Measurements from ENCODE around the gene AHR. TPM values are rescaled to one million over a fixed set of nuclear protein-coding genes. Genes with fewer than 3 reads are reported as not detected.

AHR gene
- total RNA-seq, 1 experiment from 2014 or later = 39.0 TPM

- Histone ChIP-seq H3K4me1 (peaks cover 20% of the 10 kb centered on the region), H3K9me3 (no peaks in the 10 kb centered on the region), H3K36me3 (ENCODE audit: control insufficient read depth, insufficient read depth, low read length) (no peaks in the 10 kb centered on the region), H3K4me3 (ENCODE audit: low read depth, low read length) (no peak overlapping the region), H3K27me3 (replicated peaks; ENCODE audit: control insufficient read depth, insufficient read depth, low read length) (no peaks in the 10 kb centered on the region)
- TF ChIP-seq CTCF (IDR thresholded peaks at IDR 0.05; ENCODE audit: insufficient read depth in 1 of 2, low read depth in 1 of 2, low read length in 1 of 2, severe bottlenecking in 1 of 2, unreplicated experiment in 1 of 2) = no peak
- ChIA-PET CTCF (no interaction called here), POLR2A (no interaction called here)
- no TSS peak for BruUV-seq (replicated peaks)
- Mint-ChIP-seq H3K27me3 (ENCODE audit: insufficient read depth, unreplicated experiment) (no peaks in the 10 kb centered on the region), H3K27ac (ENCODE audit: unreplicated experiment) (no peak overlapping the region), H3K4me3 (ENCODE audit: unreplicated experiment) (no peak overlapping the region), H3K9me3 (ENCODE audit: unreplicated experiment) (no peaks in the 10 kb centered on the region), H3K4me1 (ENCODE audit: low read depth, unreplicated experiment) (peaks cover 35% of the 10 kb centered on the region), H3K36me3 (ENCODE audit: insufficient read depth, unreplicated experiment) (peaks cover 28% of the 10 kb centered on the region)
- intact Hi-C loops (cut with micrococcal nuclease; ENCODE audit: unreplicated experiment) = no loop called here
- no peak for DNase-seq
Measured at GRCh38 chr7:17319164-17320101, 21.0 kb downstream of the AHR start.

GRCh38 chr7:17320102-17320497, 21.6 kb downstream of the AHR start:
- H3K9me3 ChIP-seq = no peaks in the 10 kb centered on the region
- no TSS peak for BruUV-seq (replicated peaks)
- Mint-ChIP-seq H3K36me3 (ENCODE audit: insufficient read depth, unreplicated experiment) (peaks cover 28% of the 10 kb centered on the region), H3K27ac (ENCODE audit: unreplicated experiment) (no peak overlapping the region), H3K4me1 (ENCODE audit: low read depth, unreplicated experiment) (peaks cover 35% of the 10 kb centered on the region), H3K4me3 (ENCODE audit: unreplicated experiment) (no peak overlapping the region), H3K9me3 (ENCODE audit: unreplicated experiment) (no peaks in the 10 kb centered on the region), H3K27me3 (ENCODE audit: insufficient read depth, unreplicated experiment) (no peaks in the 10 kb centered on the region)
- H3K36me3 ChIP-seq (ENCODE audit: control insufficient read depth, insufficient read depth, low read length) = no peaks in the 10 kb centered on the region
- DNase-seq = no peak
- ChIA-PET POLR2A (no interaction called here), CTCF (no interaction called here)
- peaks cover 20% of the 10 kb centered on the region for H3K4me1 ChIP-seq
- intact Hi-C loops (cut with micrococcal nuclease; ENCODE audit: unreplicated experiment) = no loop called here
- H3K4me3 ChIP-seq (ENCODE audit: low read depth, low read length) = no peak overlapping the region
- TF ChIP-seq CTCF (IDR thresholded peaks at IDR 0.05; ENCODE audit: insufficient read depth in 1 of 2, low read depth in 1 of 2, low read length in 1 of 2, severe bottlenecking in 1 of 2, unreplicated experiment in 1 of 2) = no peak
- no peaks in the 10 kb centered on the region for H3K27me3 ChIP-seq (replicated peaks; ENCODE audit: control insufficient read depth, insufficient read depth, low read length)

- no peak for DNase-seq
- H3K36me3 Mint-ChIP-seq (ENCODE audit: insufficient read depth, unreplicated experiment) = peaks cover 27% of the 10 kb centered on the region
- Histone ChIP-seq H3K27me3 (replicated peaks; ENCODE audit: control insufficient read depth, insufficient read depth, low read length) (no peaks in the 10 kb centered on the region), H3K4me3 (ENCODE audit: low read depth, low read length) (no peak overlapping the region), H3K9me3 (no peaks in the 10 kb centered on the region), H3K4me1 (peaks cover 20% of the 10 kb centered on the region), H3K36me3 (ENCODE audit: control insufficient read depth, insufficient read depth, low read length) (no peaks in the 10 kb centered on the region)
- TF ChIP-seq CTCF (IDR thresholded peaks at IDR 0.05; ENCODE audit: insufficient read depth in 1 of 2, low read depth in 1 of 2, low read length in 1 of 2, severe bottlenecking in 1 of 2, unreplicated experiment in 1 of 2) = no peak
- no peak overlapping the region for H3K27ac Mint-ChIP-seq (ENCODE audit: unreplicated experiment)
- H3K4me1 Mint-ChIP-seq (ENCODE audit: low read depth, unreplicated experiment) = peaks cover 33% of the 10 kb centered on the region
- no peaks in the 10 kb centered on the region for H3K27me3 Mint-ChIP-seq (ENCODE audit: insufficient read depth, unreplicated experiment)
- H3K4me3 Mint-ChIP-seq (ENCODE audit: unreplicated experiment) = no peak overlapping the region
- ChIA-PET CTCF (no interaction called here), POLR2A (no interaction called here)
- H3K9me3 Mint-ChIP-seq (ENCODE audit: unreplicated experiment) = no peaks in the 10 kb centered on the region
- BruUV-seq (replicated peaks) = no TSS peak
- intact Hi-C loops (cut with micrococcal nuclease; ENCODE audit: unreplicated experiment) = no loop called here
Measured at GRCh38 chr7:17320657-17321056, 22.2 kb downstream of the AHR start.

Data from Caco-2 (cell line).